SK-N-MC (cell line): ENCODE data around the gene PAFAH2.

Experiments used
- DNase-seq: peaks from one replicate; pipeline ENCODE4 v3.0.0-alpha.2; 2011; ENCODE audit warnings: low read depth, low spot score
- H3K27ac ChIP-seq: fragments of 200-600 bp; sonication (generic); 2 replicates; pipeline ENCODE4 v1.5.1; 2016; ENCODE audit warnings: mixed run types
- H3K36me3 ChIP-seq: fragments of 200-600 bp; sonication (generic); 2 replicates; pipeline ENCODE4 v1.6.1; 2017; ENCODE audit warnings: antibody characterized with exemption, low read length, mixed read lengths; ENCODE audit not compliant: insufficient read depth
- H3K4me3 ChIP-seq: fragments of 200-600 bp; sonication (generic); 2 replicates; pipeline ENCODE4 v1.5.1; 2016
- H3K9ac ChIP-seq: fragments of 200-600 bp; sonication (generic); 2 replicates; pipeline ENCODE4 v1.8.0; 2017; ENCODE audit warnings: mixed run types, mixed read lengths; ENCODE audit not compliant: insufficient read length
- H3K9me3 ChIP-seq: fragments of 200-600 bp; sonication (generic); 2 replicates; pipeline ENCODE4 v1.6.1; 2017; ENCODE audit warnings: low read depth, mild to moderate bottlenecking, antibody characterized with exemption, low read length, moderate library complexity, mixed read lengths
- EZH2 ChIP-seq: fragments of 200-600 bp; sonication (generic); IDR thresholded peaks from one replicate; pipeline ENCODE4 v1.6.1; 2017; ENCODE audit warnings: antibody characterized with exemption
- FOXP2 ChIP-seq: optimal IDR thresholded peaks from 2 replicates; pipeline ENCODE3; 2011; ENCODE audit warnings: mild to moderate bottlenecking, moderate library complexity; ENCODE audit not compliant: insufficient read depth; ENCODE audit errors: extremely low read length, control extremely low read depth
- POLR2AphosphoS5 ChIP-seq: IDR thresholded peaks from 2 replicates; pipeline ENCODE4 v1.6.1; 2012; ENCODE audit warnings: mild to moderate bottlenecking, low read depth, low read length, borderline replicate concordance

Gene PAFAH2

GRCh38 chr1:26010825-26011224 is 13.0 kb upstream of the PAFAH2 start:
- Histone ChIP-seq H3K9ac (no peak overlapping the region), H3K27ac (no peak overlapping the region), H3K4me3 (no peak overlapping the region), H3K9me3 (no peaks in the 10 kb centered on the region), H3K36me3 (no peaks in the 10 kb centered on the region)
- DNase-seq = no peak
- TF ChIP-seq POLR2AphosphoS5 (no peak), EZH2 (no peak), FOXP2 (no peak)

GRCh38 chr1:26009796-26010447 is 12.1 kb upstream of the PAFAH2 start:
- no peak for TF ChIP-seq EZH2
- no peak for TF ChIP-seq FOXP2
- no peak for TF ChIP-seq POLR2AphosphoS5
- H3K36me3 ChIP-seq = no peaks in the 10 kb centered on the region
- no peak for DNase-seq
- no peak overlapping the region for H3K27ac ChIP-seq
- no peak overlapping the region for H3K9ac ChIP-seq
- H3K4me3 ChIP-seq = no peak overlapping the region
- H3K9me3 ChIP-seq = no peaks in the 10 kb centered on the region

- Histone ChIP-seq H3K9me3 (no peaks in the 10 kb centered on the region), H3K27ac (no peak overlapping the region), H3K9ac (no peak overlapping the region), H3K36me3 (no peaks in the 10 kb centered on the region), H3K4me3 (no peak overlapping the region)
- DNase-seq = no peak
- no peak for TF ChIP-seq EZH2
- TF ChIP-seq FOXP2 = no peak
- no peak for TF ChIP-seq POLR2AphosphoS5
Observed at GRCh38 chr1:26006710-26007109, 8.8 kb upstream of the PAFAH2 start.

GRCh38 chr1:26005434-26006105 is 7.7 kb upstream of the PAFAH2 start:
- H3K4me3 ChIP-seq = no peak overlapping the region
- no peaks in the 10 kb centered on the region for H3K36me3 ChIP-seq
- TF ChIP-seq POLR2AphosphoS5 (no peak), FOXP2 (no peak), EZH2 (no peak)
- H3K9me3 ChIP-seq = no peaks in the 10 kb centered on the region
- H3K9ac ChIP-seq = no peak overlapping the region
- DNase-seq = no peak
- no peak overlapping the region for H3K27ac ChIP-seq

- Histone ChIP-seq H3K27ac (no peak overlapping the region), H3K9me3 (no peaks in the 10 kb centered on the region), H3K4me3 (no peak overlapping the region), H3K9ac (no peak overlapping the region), H3K36me3 (no peaks in the 10 kb centered on the region)
- TF ChIP-seq EZH2 (no peak), FOXP2 (no peak), POLR2AphosphoS5 (no peak)
- no peak for DNase-seq
Observed at GRCh38 chr1:26003756-26004155, 5.9 kb upstream of the PAFAH2 start.

- no peak overlapping the region for H3K27ac ChIP-seq
- no peak for DNase-seq
- no peaks in the 10 kb centered on the region for H3K36me3 ChIP-seq
- H3K4me3 ChIP-seq = no peak overlapping the region
- no peak for TF ChIP-seq POLR2AphosphoS5
- TF ChIP-seq EZH2 = no peak
- no peak for TF ChIP-seq FOXP2
- no peaks in the 10 kb centered on the region for H3K9me3 ChIP-seq
- H3K9ac ChIP-seq = no peak overlapping the region
Observed at GRCh38 chr1:26003262-26003661, 5.4 kb upstream of the PAFAH2 start.

- H3K9me3 ChIP-seq = no peaks in the 10 kb centered on the region
- H3K36me3 ChIP-seq = no peaks in the 10 kb centered on the region
- H3K9ac ChIP-seq = no peak overlapping the region
- no peak for DNase-seq
- no peak for TF ChIP-seq POLR2AphosphoS5
- TF ChIP-seq EZH2 = no peak
- no peak for TF ChIP-seq FOXP2
- no peak overlapping the region for H3K4me3 ChIP-seq
- H3K27ac ChIP-seq = no peak overlapping the region
Observed at GRCh38 chr1:25999041-25999800, 1.4 kb upstream of the PAFAH2 start.
